ENCODE data around the gene ANKRD53. TPM values are rescaled to one million over a fixed set of nuclear protein-coding genes. Genes with fewer than 3 reads are reported as not detected.

The ANKRD53 gene
- polyA plus RNA-seq, 1 of the 3 experiments (the other 2 are of a cell fraction), result 0.58 TPM

GRCh38 chr2:70977605-70978205, 725 bp upstream of the ANKRD53 start:
- Histone ChIP-seq H3K36me3 (replicated peaks in 1 of 2; ENCODE audit: control insufficient read depth in 1 of 2, insufficient read depth in 2 of 2, low read length in 1 of 2) (no peaks in the 10 kb centered on the region), H3K27ac (ENCODE audit: low read depth in 2 of 2, low read length in 1 of 2) (peak overlapping the region in 1 of 2 experiments; percentile 87; a peak in 2 of 4 replicates), H3K27me3 (ENCODE audit: insufficient read depth) (no peaks in the 10 kb centered on the region), H3K4me2 (peak overlapping the region; percentile 90), H3K4me3 (ENCODE audit: low read depth in 2 of 2, low read length in 1 of 2) (peak overlapping the region; percentile 61 to 88), H3K79me2 (ENCODE audit: insufficient read depth) (no peaks in the 10 kb centered on the region), H3K4me1 (ENCODE audit: control insufficient read depth in 1 of 2, insufficient read depth in 2 of 2, low read depth in 1 of 2, low read length in 1 of 2) (peaks cover 3 to 6% of the 10 kb centered on the region in 2 experiments; a peak in 3 of 4 replicates), H3F3A (replicated peaks; ENCODE audit: insufficient read depth) (no peaks in the 10 kb centered on the region), H4K20me1 (ENCODE audit: insufficient read depth) (no peaks in the 10 kb centered on the region), H3K9me3 (no peaks in the 10 kb centered on the region), H2AFZ (ENCODE audit: low read depth) (no peak overlapping the region), H3K9me2 (no peaks in the 10 kb centered on the region), H3K9ac (peak overlapping the region; percentile 72; the same call in 1 of the 2 replicates)
- CTCF ChIA-PET, result interaction anchor here (0.7 to 4.0 kb wide), 16 partner anchors 8 to 258 kb away, joined by 3 to 33 read pairs (median 4); partner anchors contain the start of gene FIGLA
- peak; percentile 7 for DNase-seq
- TF ChIP-seq YY1 (IDR thresholded peaks at IDR 0.05; ENCODE audit: low read depth) (no peak), TCF12 (IDR thresholded peaks at IDR 0.05) (peak; percentile 8; the same call in 1 of the 2 replicates)
- 56% methylated on average over 14 of the region's 14 CpGs for WGBS (ENCODE audit: low lambda C conversion rate)
- POLR2A ChIA-PET, result no interaction called here

DNA sequence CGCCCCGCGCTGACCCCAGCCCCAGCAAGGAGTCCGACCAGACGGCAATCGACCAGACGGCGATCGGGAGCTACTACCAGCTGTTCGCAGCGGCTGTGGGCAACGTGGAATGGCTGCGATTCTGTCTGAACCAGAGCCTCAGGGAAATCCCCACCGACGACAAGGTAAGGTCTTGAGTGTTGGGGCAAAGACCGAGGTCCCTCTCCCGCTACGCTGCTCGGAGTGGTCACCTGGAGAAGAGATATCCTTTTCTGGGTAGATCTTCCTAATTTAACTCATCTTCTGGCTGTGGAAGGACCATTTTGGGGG, 704 bp downstream of the ANKRD53 start:
- Histone ChIP-seq H2AFZ (ENCODE audit: low read depth) (no peak overlapping the region), H3F3A (replicated peaks; ENCODE audit: insufficient read depth) (no peaks in the 10 kb centered on the region), H3K27me3 (ENCODE audit: insufficient read depth) (no peaks in the 10 kb centered on the region), H3K4me3 (ENCODE audit: low read depth in 2 of 2, low read length in 1 of 2) (no peak overlapping the region), H3K36me3 (replicated peaks in 1 of 2; ENCODE audit: control insufficient read depth in 1 of 2, insufficient read depth in 2 of 2, low read length in 1 of 2) (no peaks in the 10 kb centered on the region), H3K27ac (ENCODE audit: low read depth in 2 of 2, low read length in 1 of 2) (no peak overlapping the region), H3K79me2 (ENCODE audit: insufficient read depth) (no peaks in the 10 kb centered on the region), H3K4me2 (no peak overlapping the region), H3K9ac (no peak overlapping the region), H3K4me1 (ENCODE audit: control insufficient read depth in 1 of 2, insufficient read depth in 2 of 2, low read depth in 1 of 2, low read length in 1 of 2) (peaks cover 3 to 6% of the 10 kb centered on the region in 2 experiments; a peak in 3 of 4 replicates), H3K9me2 (no peaks in the 10 kb centered on the region), H4K20me1 (ENCODE audit: insufficient read depth) (no peaks in the 10 kb centered on the region), H3K9me3 (no peaks in the 10 kb centered on the region)
- WGBS (ENCODE audit: low lambda C conversion rate), result 95% methylated on average over 18 of the region's 19 CpGs
- peak; percentile 4 for DNase-seq
- ChIA-PET CTCF (interaction anchor here (1.5 to 3.9 kb wide), 2 partner anchors 13 to 108 kb away, joined by 7 to 33 read pairs; no protein-coding TSS in a partner anchor), POLR2A (no interaction called here)
- no peak for TF ChIP-seq REST (IDR thresholded peaks at IDR 0.05; ENCODE audit: low read depth, low read length)
- TF ChIP-seq RCOR1 (IDR thresholded peaks at IDR 0.05; ENCODE audit: low read length), result no peak
- no peak for TF ChIP-seq PBX3 (IDR thresholded peaks at IDR 0.05)
- no peak for TF ChIP-seq ZBTB33 (IDR thresholded peaks at IDR 0.05; ENCODE audit: borderline replicate concordance, low read depth)
- TF ChIP-seq YY1 (IDR thresholded peaks at IDR 0.05; ENCODE audit: low read depth), result no peak
- no peak for TF ChIP-seq FOSL2 (IDR thresholded peaks at IDR 0.05; ENCODE audit: borderline replicate concordance, low read depth)
- TF ChIP-seq POLR2AphosphoS5 (IDR thresholded peaks at IDR 0.05; ENCODE audit: low read depth, low read length), result no peak
- TF ChIP-seq ELF1 (IDR thresholded peaks at IDR 0.05), result no peak
- no peak for TF ChIP-seq GABPA (IDR thresholded peaks at IDR 0.05; ENCODE audit: low read depth)
